ENCODE measurements around the gene KRT79. TPM values are rescaled to one million over a fixed set of nuclear protein-coding genes. Genes with fewer than 3 reads are reported as not detected.

Gene KRT79
- total and polyA plus RNA-seq, 3 donors from 2014 or later: 0.19 to 0.24 TPM; not detected in 1

DNA sequence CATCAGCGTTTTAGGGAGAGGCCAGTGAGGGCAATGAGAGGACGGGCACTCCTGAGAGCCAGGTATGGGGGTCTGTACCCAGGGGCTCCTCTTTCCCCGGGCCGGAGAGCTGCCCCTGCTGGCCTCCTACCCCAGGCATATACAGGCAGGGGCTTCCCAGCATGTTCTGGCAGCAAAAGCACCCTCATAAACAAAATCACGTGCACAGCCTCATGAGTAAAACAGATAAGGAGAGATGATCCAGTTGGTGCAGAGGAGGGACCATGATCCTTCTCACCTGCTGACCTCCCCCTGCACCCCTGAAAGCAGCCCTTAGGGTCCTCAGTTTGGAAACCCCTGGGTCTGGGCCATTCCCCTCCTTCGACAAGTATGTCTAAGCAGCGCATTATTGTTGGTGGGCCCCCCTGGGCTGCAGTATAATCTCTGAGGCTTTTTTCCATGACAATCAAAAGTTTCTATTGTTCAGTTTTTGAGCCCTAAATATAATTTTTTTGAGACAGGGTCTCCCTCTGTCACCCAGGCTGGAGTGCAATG lies 15.2 kb downstream of the KRT79 start:
- Histone ChIP-seq H3K4me3 (no peak overlapping the region), H3K27me3 (no peaks in the 10 kb centered on the region), H3K4me1 (no peaks in the 10 kb centered on the region), H3K27ac (no peak overlapping the region), H3K9me3 (no peaks in the 10 kb centered on the region), H3K36me3 (ENCODE audit: low read depth, missing control alignments) (no peaks in the 10 kb centered on the region)
- 65 to 67% methylated on average over 7 of the region's 7 CpGs for WGBS, 2 donors
- DNase-seq: no peak
- no peak for TF ChIP-seq POLR2A (IDR thresholded peaks at IDR 0.05)
- TF ChIP-seq, protein P1, sequence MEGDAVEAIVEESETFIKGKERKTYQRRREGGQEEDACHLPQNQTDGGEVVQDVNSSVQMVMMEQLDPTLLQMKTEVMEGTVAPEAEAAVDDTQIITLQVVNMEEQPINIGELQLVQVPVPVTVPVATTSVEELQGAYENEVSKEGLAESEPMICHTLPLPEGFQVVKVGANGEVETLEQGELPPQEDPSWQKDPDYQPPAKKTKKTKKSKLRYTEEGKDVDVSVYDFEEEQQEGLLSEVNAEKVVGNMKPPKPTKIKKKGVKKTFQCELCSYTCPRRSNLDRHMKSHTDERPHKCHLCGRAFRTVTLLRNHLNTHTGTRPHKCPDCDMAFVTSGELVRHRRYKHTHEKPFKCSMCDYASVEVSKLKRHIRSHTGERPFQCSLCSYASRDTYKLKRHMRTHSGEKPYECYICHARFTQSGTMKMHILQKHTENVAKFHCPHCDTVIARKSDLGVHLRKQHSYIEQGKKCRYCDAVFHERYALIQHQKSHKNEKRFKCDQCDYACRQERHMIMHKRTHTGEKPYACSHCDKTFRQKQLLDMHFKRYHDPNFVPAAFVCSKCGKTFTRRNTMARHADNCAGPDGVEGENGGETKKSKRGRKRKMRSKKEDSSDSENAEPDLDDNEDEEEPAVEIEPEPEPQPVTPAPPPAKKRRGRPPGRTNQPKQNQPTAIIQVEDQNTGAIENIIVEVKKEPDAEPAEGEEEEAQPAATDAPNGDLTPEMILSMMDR (IDR thresholded peaks at IDR 0.05): no peak
- intact Hi-C loops (cut with DNase I; ENCODE audit: low total_unique reads): no loop called here

DNA sequence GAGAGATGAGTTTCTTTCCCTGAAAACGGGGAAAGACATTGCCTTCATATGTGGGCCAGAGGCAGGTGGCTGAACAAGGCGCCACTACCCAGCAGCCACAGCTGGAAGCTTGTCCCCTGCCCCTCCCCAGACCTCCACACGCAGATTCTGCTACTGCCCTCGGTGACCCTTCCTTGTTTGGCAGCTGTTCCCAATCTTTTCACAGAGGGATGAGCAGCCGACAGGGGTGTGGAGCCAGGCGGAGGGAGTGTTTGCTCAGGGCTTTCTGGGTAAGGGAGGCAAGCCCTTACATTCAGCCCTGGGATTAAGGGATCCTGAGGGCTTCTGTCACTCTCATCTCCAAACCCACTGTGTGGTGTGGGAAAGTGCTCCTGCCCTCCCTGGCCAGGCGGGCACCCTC lies 15.7 kb downstream of the KRT79 start:
- Histone ChIP-seq H3K36me3 (ENCODE audit: low read depth, missing control alignments) (no peaks in the 10 kb centered on the region), H3K4me3 (no peak overlapping the region), H3K27me3 (no peaks in the 10 kb centered on the region), H3K4me1 (no peaks in the 10 kb centered on the region), H3K27ac (no peak overlapping the region), H3K9me3 (no peaks in the 10 kb centered on the region)
- intact Hi-C loops (cut with DNase I; ENCODE audit: low total_unique reads): no loop called here
- DNase-seq: no peak
- TF ChIP-seq, protein P1 (IDR thresholded peaks at IDR 0.05): no peak
- no peak for TF ChIP-seq POLR2A (IDR thresholded peaks at IDR 0.05)
- WGBS, 2 donors: 65 to 71% methylated on average over 5 to 7 of the region's 7 CpGs

DNA sequence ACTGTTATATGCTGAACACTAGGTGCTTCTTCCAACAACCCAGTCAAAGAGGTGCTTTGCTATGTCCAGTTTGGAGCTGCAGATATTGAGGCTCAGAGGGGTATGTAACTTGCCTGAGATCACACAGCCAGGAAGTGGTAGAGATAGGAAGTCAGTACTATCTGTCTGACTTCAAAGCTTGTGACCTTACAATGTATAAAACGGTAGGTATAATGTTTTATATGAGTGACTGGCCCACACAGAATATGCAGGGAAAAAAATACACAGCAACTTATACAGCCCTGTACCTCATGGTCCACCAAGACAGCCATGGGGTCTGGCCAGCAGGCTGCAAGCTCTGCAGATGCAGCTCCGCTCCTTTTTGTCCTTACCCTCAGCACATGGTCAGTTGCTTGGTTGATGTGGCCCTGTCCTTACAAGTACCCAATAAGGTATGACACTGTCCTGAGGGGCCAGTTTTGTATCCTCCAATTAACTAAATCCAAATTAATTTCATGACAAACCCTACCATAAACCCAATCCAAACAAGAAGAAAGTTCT lies 16.3 kb downstream of the KRT79 start:
- no peak for DNase-seq
- H3K27me3 ChIP-seq: no peaks in the 10 kb centered on the region
- TF ChIP-seq, protein P1 (IDR thresholded peaks at IDR 0.05): no peak
- TF ChIP-seq POLR2A (IDR thresholded peaks at IDR 0.05): no peak
- no peak overlapping the region for H3K27ac ChIP-seq
- WGBS, 2 donors: 82 to 84% methylated on average over 2 of the region's 2 CpGs
- no peak overlapping the region for H3K4me3 ChIP-seq
- H3K36me3 ChIP-seq (ENCODE audit: low read depth, missing control alignments): no peaks in the 10 kb centered on the region
- intact Hi-C loops (cut with DNase I; ENCODE audit: low total_unique reads): no loop called here
- H3K4me1 ChIP-seq: no peaks in the 10 kb centered on the region
- no peaks in the 10 kb centered on the region for H3K9me3 ChIP-seq

DNA sequence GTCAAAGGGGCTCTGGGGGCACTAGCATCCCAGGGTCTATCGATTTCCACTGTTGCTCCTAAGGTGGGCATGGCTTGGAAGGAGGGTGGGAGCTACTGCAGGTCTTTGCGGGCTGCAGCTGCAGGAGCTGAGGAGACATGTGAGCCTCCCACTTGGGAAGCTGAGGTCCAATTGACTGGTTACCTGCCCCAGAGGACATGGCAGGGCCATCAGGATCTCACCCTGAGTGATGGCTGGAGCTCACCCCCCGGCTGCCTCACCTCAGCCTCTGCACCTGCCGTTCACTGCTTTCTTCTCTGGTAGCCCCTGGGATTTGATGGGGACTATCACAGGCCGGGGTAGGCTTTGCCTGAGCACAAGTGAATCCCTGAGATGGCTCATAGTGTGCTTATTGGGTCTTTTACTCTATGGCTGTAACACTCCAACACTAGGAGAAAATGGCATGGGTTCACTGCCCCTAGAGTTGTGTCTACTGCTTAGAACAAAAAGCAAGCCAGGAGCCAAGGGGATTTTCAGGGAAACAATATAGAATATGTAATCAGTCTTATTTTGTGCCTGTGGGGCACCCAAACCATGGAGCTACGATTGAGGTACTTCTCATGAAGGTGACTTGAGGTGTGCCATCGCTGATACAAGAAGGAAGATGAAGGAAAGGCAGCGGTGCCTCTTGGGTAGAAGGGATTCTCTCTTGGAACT lies 17.0 kb downstream of the KRT79 start:
- Histone ChIP-seq H3K36me3 (ENCODE audit: low read depth, missing control alignments) (no peaks in the 10 kb centered on the region), H3K27ac (no peak overlapping the region), H3K4me3 (no peak overlapping the region), H3K4me1 (no peaks in the 10 kb centered on the region), H3K27me3 (no peaks in the 10 kb centered on the region), H3K9me3 (no peaks in the 10 kb centered on the region)
- 93 to 97% methylated on average over 8 of the region's 8 CpGs for WGBS, 2 donors
- intact Hi-C loops (cut with DNase I; ENCODE audit: low total_unique reads): no loop called here
- TF ChIP-seq, protein P1 (IDR thresholded peaks at IDR 0.05): no peak
- no peak for TF ChIP-seq POLR2A (IDR thresholded peaks at IDR 0.05)
- DNase-seq: no peak

Data from testis (tissue), 3 donors.